Esophagus squamous epithelium (tissue), 5 donors: Measurements from ENCODE around the gene STK24. TPM values are rescaled to one million over a fixed set of nuclear protein-coding genes. Genes with fewer than 3 reads are reported as not detected.

ENCODE experiments used
- DNase-seq: peaks from one replicate; lab custom pipeline; 2025; lab: John Stamatoyannopoulos, UW
- H3K27ac ChIP-seq, 4 donors: fragments of 200-600 bp; sonication (generic); one replicate each; pipeline ENCODE4 v1.5.1; 2016 to 2019; ENCODE audit warnings: mild to moderate bottlenecking in 1 of 4
- H3K27me3 ChIP-seq, 4 donors: fragments of 200-600 bp; sonication (generic); 1 replicate in 3 of 4; 2 replicates in 1 of 4; pipeline versions ENCODE4 v1.5.1 to v1.6.0; 2017 to 2021; ENCODE audit warnings: antibody characterized with exemption in 1 of 4
- H3K36me3 ChIP-seq, 3 donors: fragments of 200-600 bp; sonication (generic); one replicate each; pipeline ENCODE4 v1.5.1; 2016 to 2019
- H3K4me1 ChIP-seq, 3 donors: fragments of 200-600 bp; sonication (generic); one replicate each; pipeline ENCODE4 v1.5.1; 2017 to 2019
- H3K4me3 ChIP-seq, 4 donors: fragments of 200-600 bp; sonication (generic); 1 replicate in 3 of 4; 2 replicates in 1 of 4; pipeline ENCODE4 v1.5.1; 2016 to 2019; ENCODE audit warnings: mild to moderate bottlenecking in 2 of 4, moderate library complexity in 1 of 4
- H3K9me3 ChIP-seq, 3 donors: fragments of 200-600 bp; sonication (generic); one replicate each; pipeline ENCODE4 v1.5.1; 2016 to 2019
- POLR2A ChIP-seq, 4 donors: fragments of 450-650 bp; IDR thresholded peaks; one replicate each; pipeline ENCODE4 v1.6.1; 2017; ENCODE audit warnings: antibody characterized with exemption in 4 of 4, mild to moderate bottlenecking in 4 of 4, moderate library complexity in 3 of 4
- WGBS, 2 donors: methylation state at CpG; one replicate each; pipeline ENCODE4 v1.1.5; 2018; 5-methylcytosine and 5-hydroxymethylcytosine counted together
- intact Hi-C: fragments of 100-400 bp; cut with DNase I; formaldehyde crosslinking; loops from one replicate; pipeline ENCODE4 v1.15.0; 2022
- total RNA-seq, 4 donors: library from RNA; depleted of rRNA; stranded (reverse); fragments of >200 nt; gene quantifications; one replicate each; pipeline ENCODE4 v1.1.0, GENCODE V29; 2016
- TF ChIP-seq, protein P1 (sequence below), 6 experiments: fragments of 450-650 bp in 4 of 6; fragments of 200-600 bp in 2 of 6; sonication (generic) in 2 of 6; IDR thresholded peaks; one replicate each; pipeline ENCODE4 v1.5.1; 2016 to 2019; ENCODE audit warnings: antibody characterized with exemption in 6 of 6, mild to moderate bottlenecking in 4 of 6, moderate library complexity in 4 of 6
- donor health status: DM: yes; HTN: yes; CAD: no.

STK24 gene
- total RNA-seq, 4 donors from 2014 or later = 119 to 156 (median 130) TPM

- Histone ChIP-seq H3K36me3 (peaks cover 18 to 98% (median 27%) of the 10 kb centered on the region in 3 donors), H3K27ac (peak overlapping the region in 2 of 4 donors; percentile 23 to 39), H3K4me1 (peaks cover 0 to 32% (median 8%) of the 10 kb centered on the region in 3 donors), H3K4me3 (no peak overlapping the region), H3K27me3 (no peaks in the 10 kb centered on the region), H3K9me3 (no peaks in the 10 kb centered on the region)
- intact Hi-C loops = no loop called here
- WGBS, 2 donors = 85 to 91% methylated on average over 5 to 11 of the region's 13 CpGs
- TF ChIP-seq POLR2A (IDR thresholded peaks at IDR 0.05) = no peak
- TF ChIP-seq, protein P1, sequence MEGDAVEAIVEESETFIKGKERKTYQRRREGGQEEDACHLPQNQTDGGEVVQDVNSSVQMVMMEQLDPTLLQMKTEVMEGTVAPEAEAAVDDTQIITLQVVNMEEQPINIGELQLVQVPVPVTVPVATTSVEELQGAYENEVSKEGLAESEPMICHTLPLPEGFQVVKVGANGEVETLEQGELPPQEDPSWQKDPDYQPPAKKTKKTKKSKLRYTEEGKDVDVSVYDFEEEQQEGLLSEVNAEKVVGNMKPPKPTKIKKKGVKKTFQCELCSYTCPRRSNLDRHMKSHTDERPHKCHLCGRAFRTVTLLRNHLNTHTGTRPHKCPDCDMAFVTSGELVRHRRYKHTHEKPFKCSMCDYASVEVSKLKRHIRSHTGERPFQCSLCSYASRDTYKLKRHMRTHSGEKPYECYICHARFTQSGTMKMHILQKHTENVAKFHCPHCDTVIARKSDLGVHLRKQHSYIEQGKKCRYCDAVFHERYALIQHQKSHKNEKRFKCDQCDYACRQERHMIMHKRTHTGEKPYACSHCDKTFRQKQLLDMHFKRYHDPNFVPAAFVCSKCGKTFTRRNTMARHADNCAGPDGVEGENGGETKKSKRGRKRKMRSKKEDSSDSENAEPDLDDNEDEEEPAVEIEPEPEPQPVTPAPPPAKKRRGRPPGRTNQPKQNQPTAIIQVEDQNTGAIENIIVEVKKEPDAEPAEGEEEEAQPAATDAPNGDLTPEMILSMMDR (IDR thresholded peaks at IDR 0.05) = no peak
- no peak for DNase-seq
Measured at GRCh38 chr13:98459721-98460370, 117.1 kb downstream of the STK24 start.

GRCh38 chr13:98459171-98459681 is 117.7 kb downstream of the STK24 start:
- H3K27ac ChIP-seq = peak overlapping the region in 3 of 4 donors; percentile 23 to 39 (median 25)
- intact Hi-C loops = no loop called here
- TF ChIP-seq POLR2A (IDR thresholded peaks at IDR 0.05) = no peak
- TF ChIP-seq, protein P1 (IDR thresholded peaks at IDR 0.05) = no peak
- H3K27me3 ChIP-seq = no peaks in the 10 kb centered on the region
- WGBS, 2 donors = 86 to 93% methylated on average over 8 to 10 of the region's 18 CpGs
- no peak overlapping the region for H3K4me3 ChIP-seq
- peaks cover 18 to 99% (median 27%) of the 10 kb centered on the region in 3 donors for H3K36me3 ChIP-seq
- H3K9me3 ChIP-seq = no peaks in the 10 kb centered on the region
- DNase-seq = no peak
- H3K4me1 ChIP-seq = peaks cover 0 to 36% (median 13%) of the 10 kb centered on the region in 3 donors

DNA sequence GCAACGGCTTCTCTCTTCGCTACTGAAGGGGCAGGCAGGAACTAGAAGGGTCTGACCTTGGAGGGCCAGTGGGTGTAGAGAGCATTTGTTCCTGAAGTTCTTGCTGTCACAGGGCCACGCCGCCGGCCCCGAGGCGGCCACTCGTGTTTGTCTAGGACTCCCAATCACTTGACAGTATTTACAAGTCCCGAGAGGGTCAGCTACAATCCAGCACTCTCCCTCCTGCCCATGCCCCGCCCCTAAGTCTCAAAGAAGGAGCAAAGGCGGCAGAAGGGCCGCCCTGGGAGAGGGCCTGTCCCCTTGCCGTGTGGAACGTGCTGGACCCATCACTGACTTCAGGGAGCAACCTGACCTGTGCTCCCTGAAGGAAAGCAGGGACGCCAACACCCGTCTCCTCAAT is 118.5 kb downstream of the STK24 start:
- TF ChIP-seq POLR2A (IDR thresholded peaks at IDR 0.05) = no peak
- TF ChIP-seq, protein P1 (IDR thresholded peaks at IDR 0.05) = no peak
- intact Hi-C loops = no loop called here
- DNase-seq = no peak
- no peaks in the 10 kb centered on the region for H3K9me3 ChIP-seq
- WGBS, 2 donors = 75 to 91% methylated on average over 8 to 10 of the region's 16 CpGs
- H3K27me3 ChIP-seq = no peaks in the 10 kb centered on the region
- H3K4me3 ChIP-seq = no peak overlapping the region
- peaks cover 0 to 41% (median 18%) of the 10 kb centered on the region in 3 donors for H3K4me1 ChIP-seq
- peak overlapping the region in 3 of 4 donors; percentile 18 to 27 (median 25) for H3K27ac ChIP-seq
- H3K36me3 ChIP-seq = peaks cover 18 to 98% (median 22%) of the 10 kb centered on the region in 3 donors

DNA sequence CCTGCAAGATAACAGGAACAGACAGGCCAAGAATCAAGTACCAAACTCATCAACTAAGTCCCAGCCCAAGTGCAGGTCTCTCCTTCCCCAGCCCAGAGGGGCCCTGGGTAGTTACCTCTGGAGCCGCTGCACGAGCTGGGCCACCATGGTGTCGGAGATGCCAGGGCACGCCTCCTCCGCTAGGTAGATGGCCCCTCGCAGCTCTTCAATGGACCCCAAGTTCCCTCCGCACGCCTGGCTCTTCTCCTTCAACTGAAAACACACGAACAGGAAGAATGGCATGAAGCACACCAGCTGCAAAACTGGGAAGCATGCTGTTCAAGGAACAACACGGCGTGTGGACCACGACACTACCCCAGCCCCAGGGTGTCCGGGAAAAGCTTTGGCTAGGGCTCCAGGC is 119.9 kb downstream of the STK24 start:
- H3K4me3 ChIP-seq = no peak overlapping the region
- intact Hi-C loops = no loop called here
- peaks cover 0 to 34% (median 21%) of the 10 kb centered on the region in 3 donors for H3K4me1 ChIP-seq
- no peak for DNase-seq
- TF ChIP-seq POLR2A (IDR thresholded peaks at IDR 0.05) = no peak
- TF ChIP-seq, protein P1 (IDR thresholded peaks at IDR 0.05) = no peak
- peak overlapping the region in 3 of 4 donors; percentile 46 to 83 (median 64) for H3K27ac ChIP-seq
- no peaks in the 10 kb centered on the region for H3K27me3 ChIP-seq
- H3K36me3 ChIP-seq = peaks cover 23 to 98% (median 28%) of the 10 kb centered on the region in 3 donors
- WGBS, 2 donors = 86 to 89% methylated on average over 6 to 7 of the region's 13 CpGs
- H3K9me3 ChIP-seq = no peaks in the 10 kb centered on the region

DNA sequence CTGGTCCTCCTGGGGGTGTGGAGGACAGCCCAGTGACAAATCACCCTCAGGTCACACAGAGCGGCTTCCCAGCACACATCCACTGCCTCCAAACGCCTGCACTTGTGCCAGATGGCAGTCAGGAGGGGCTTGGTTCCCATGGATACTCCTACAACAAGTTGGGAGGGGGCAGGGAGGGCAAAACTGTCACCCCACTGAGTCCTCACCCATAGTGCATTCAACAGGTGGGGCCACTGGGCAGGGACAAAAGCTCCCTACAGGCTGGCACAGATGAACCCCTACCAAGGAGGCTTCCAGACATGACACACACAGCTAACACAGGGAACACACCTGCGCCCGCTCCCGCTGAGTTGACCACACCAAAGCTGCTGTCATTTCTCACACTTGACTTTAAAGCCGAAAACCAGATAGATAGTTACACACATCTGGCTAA is 120.5 kb downstream of the STK24 start:
- Histone ChIP-seq H3K27ac (peak overlapping the region in 3 of 4 donors; percentile 46 to 83 (median 64)), H3K4me1 (peaks cover 0 to 39% (median 26%) of the 10 kb centered on the region in 3 donors), H3K4me3 (no peak overlapping the region), H3K9me3 (no peaks in the 10 kb centered on the region), H3K27me3 (no peaks in the 10 kb centered on the region), H3K36me3 (peaks cover 23 to 98% (median 29%) of the 10 kb centered on the region in 3 donors)
- TF ChIP-seq POLR2A (IDR thresholded peaks at IDR 0.05) = no peak
- TF ChIP-seq, protein P1 (IDR thresholded peaks at IDR 0.05) = no peak
- DNase-seq = no peak
- WGBS, 2 donors = 88 to 100% methylated on average over 4 of the region's 6 CpGs
- intact Hi-C loops = no loop called here
